ENCODE results near the gene PCDH9.

Gene PCDH9

DNA sequence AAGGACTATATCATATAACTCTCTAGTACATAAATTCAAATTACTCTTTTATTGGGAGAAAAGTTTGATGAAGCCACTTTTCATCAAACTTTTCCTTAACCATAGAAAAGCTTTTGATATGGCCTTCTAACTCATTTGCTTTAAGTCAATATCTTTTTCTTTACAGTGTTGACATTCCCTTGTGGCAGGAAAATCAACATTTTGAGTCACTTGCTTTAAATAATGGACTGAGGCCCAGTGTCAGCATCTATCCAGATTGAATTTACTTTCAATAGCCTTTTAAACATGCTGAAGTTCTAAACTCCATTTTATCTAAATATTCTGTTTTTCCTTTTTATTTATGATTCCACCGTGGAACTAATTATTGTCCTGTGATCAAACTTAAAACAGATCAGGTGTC, 62.7 kb downstream of the PCDH9 start:
- no peak overlapping the region for H2AFZ ChIP-seq (ENCODE audit: low read length, unreplicated experiment)
- H3K4me3 ChIP-seq (ENCODE audit: low read depth, low read length), result no peak overlapping the region
- no peaks in the 10 kb centered on the region for H3K27me3 ChIP-seq (ENCODE audit: insufficient read depth, low read length)
- H3K79me2 ChIP-seq (ENCODE audit: control insufficient read depth, insufficient read depth, low read length, unreplicated experiment), result no peaks in the 10 kb centered on the region
- no peaks in the 10 kb centered on the region for H3K36me3 ChIP-seq (ENCODE audit: insufficient read depth, low read length)
- no peaks in the 10 kb centered on the region for H3K4me1 ChIP-seq (ENCODE audit: control insufficient read depth, insufficient read depth, low read length, unreplicated experiment)
- H3K27ac ChIP-seq (ENCODE audit: low read depth, low read length), result no peak overlapping the region

DNA sequence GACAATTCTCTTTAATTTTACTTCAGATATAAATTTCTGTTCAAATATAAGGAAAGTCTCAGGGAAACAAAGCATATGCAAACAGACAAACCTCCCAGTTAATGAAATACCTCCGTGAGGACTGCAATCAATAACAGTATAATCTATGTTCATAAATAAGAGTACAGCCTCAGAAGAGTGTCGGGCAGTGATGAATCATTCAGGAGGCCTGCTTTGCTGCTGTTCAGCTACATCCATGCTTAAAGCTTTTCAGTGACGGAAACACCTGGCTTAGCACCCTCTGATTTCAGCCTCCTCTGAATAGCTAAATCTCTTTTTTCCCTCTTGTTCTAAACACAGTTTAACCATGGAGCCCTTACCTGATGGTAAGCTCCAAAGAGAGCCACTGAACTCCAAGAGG, 69.0 kb downstream of the PCDH9 start:
- Histone ChIP-seq H3K27me3 (ENCODE audit: insufficient read depth, low read length) (no peaks in the 10 kb centered on the region), H3K27ac (ENCODE audit: low read depth, low read length) (no peak overlapping the region), H3K4me3 (ENCODE audit: low read depth, low read length) (no peak overlapping the region), H3K36me3 (ENCODE audit: insufficient read depth, low read length) (no peaks in the 10 kb centered on the region), H3K79me2 (ENCODE audit: control insufficient read depth, insufficient read depth, low read length, unreplicated experiment) (no peaks in the 10 kb centered on the region), H2AFZ (ENCODE audit: low read length, unreplicated experiment) (no peak overlapping the region), H3K4me1 (ENCODE audit: control insufficient read depth, insufficient read depth, low read length, unreplicated experiment) (no peaks in the 10 kb centered on the region)

DNA sequence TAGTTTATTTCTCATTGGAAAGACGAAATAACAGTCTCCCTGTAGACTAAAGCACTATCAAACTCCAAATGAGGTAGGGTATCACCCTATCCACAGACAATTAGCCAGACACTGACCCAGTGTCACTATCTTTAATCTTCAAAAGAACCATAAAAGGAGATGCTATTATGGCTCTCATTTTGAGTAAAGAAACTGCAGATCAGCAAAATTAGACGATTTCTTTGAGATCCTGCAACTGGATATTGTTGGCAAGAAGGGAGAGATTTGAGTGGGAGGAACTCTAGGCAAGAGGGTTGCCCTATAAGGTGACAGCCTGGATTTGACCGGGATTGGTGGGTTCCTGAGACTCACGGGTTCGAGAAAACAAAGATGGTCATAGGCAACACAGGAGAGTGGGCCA, 71.2 kb downstream of the PCDH9 start:
- Histone ChIP-seq H3K27me3 (ENCODE audit: insufficient read depth, low read length) (no peaks in the 10 kb centered on the region), H3K27ac (ENCODE audit: low read depth, low read length) (no peak overlapping the region), H3K4me3 (ENCODE audit: low read depth, low read length) (no peak overlapping the region), H2AFZ (ENCODE audit: low read length, unreplicated experiment) (no peak overlapping the region), H3K4me1 (ENCODE audit: control insufficient read depth, insufficient read depth, low read length, unreplicated experiment) (no peaks in the 10 kb centered on the region), H3K79me2 (ENCODE audit: control insufficient read depth, insufficient read depth, low read length, unreplicated experiment) (no peaks in the 10 kb centered on the region), H3K36me3 (ENCODE audit: insufficient read depth, low read length) (no peaks in the 10 kb centered on the region)

DNA sequence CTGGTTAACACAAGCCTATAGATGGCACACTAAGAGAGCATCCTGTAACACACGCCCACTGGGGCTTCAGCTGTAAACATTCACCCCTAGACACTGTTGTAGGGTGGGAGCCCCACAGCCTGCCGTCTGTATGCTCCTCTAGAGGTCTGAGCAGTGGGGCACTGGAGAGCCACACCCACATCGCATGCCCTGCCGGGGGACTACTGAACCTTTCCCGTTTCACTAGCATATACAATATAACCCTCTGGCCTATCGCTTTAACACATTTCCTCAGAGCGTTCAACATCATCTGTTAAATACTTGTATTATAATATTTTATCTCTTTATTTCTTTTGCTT, 73.4 kb downstream of the PCDH9 start:
- Histone ChIP-seq H3K4me1 (ENCODE audit: control insufficient read depth, insufficient read depth, low read length, unreplicated experiment) (no peaks in the 10 kb centered on the region), H3K36me3 (ENCODE audit: insufficient read depth, low read length) (no peaks in the 10 kb centered on the region), H2AFZ (ENCODE audit: low read length, unreplicated experiment) (no peak overlapping the region), H3K4me3 (ENCODE audit: low read depth, low read length) (no peak overlapping the region), H3K27me3 (ENCODE audit: insufficient read depth, low read length) (no peaks in the 10 kb centered on the region), H3K79me2 (ENCODE audit: control insufficient read depth, insufficient read depth, low read length, unreplicated experiment) (no peaks in the 10 kb centered on the region), H3K27ac (ENCODE audit: low read depth, low read length) (no peak overlapping the region)

DNA sequence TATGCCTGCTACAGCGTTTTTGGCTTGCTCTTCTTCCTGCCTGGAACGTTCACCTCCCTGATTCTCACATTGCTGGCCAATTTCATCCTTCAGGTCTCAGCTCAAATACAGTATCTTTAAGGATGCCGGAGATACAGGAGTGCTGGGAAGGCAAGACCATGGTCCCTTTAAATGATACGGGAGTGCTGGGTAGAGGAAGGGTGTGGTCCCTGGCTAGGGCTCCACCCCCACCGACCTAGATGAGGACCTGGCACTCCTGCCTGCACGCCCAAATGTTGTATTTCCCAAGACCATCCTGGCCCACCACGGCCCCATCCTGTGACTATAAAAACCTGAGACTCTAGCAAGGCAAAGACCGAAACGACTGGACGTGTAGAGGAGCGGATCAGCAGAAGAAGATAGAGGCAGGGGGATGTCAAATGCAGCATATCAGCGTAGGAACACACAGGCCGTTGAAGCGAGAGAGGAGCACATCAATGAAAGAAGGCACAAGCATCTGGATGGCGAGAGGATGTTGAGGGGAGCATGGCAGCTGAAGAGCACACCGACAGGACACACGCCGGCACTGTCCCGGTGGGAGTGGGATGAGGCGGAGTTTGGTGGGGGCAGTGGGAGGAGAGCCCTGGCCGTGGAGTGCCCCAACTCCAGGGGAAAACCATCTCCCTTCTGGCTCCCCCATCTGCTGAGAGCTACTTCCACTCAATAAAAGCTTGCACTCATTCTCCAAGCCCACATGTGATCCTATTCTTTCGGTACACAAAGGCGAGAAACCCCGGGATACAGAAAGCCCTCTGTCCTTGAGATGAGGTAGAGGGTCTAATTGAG, 74.0 kb downstream of the PCDH9 start:
- no peak overlapping the region for H2AFZ ChIP-seq (ENCODE audit: low read length, unreplicated experiment)
- no peaks in the 10 kb centered on the region for H3K36me3 ChIP-seq (ENCODE audit: insufficient read depth, low read length)
- no peak overlapping the region for H3K4me3 ChIP-seq (ENCODE audit: low read depth, low read length)
- H3K4me1 ChIP-seq (ENCODE audit: control insufficient read depth, insufficient read depth, low read length, unreplicated experiment), result no peaks in the 10 kb centered on the region
- no peaks in the 10 kb centered on the region for H3K79me2 ChIP-seq (ENCODE audit: control insufficient read depth, insufficient read depth, low read length, unreplicated experiment)
- no peaks in the 10 kb centered on the region for H3K27me3 ChIP-seq (ENCODE audit: insufficient read depth, low read length)
- H3K27ac ChIP-seq (ENCODE audit: low read depth, low read length), result no peak overlapping the region

DNA sequence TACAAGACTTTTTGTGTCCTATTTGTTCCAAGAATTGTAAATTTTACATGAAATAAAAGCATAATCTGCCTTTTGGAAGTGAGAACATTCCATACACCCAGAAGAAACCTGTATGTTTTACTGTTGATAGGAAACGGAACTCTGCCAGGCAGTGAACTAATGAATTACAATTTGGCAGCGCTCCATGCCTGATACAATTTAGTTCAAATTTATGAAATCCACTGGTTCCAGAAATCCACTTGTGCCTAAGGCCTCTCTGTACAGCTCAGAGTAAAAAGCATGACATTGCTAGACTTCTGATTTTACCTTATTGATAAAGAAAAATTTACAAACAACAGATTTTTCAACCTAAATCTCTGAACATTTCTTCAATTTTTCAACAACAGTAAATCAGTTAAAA, 78.1 kb downstream of the PCDH9 start:
- Histone ChIP-seq H2AFZ (ENCODE audit: low read length, unreplicated experiment) (no peak overlapping the region), H3K4me1 (ENCODE audit: control insufficient read depth, insufficient read depth, low read length, unreplicated experiment) (peaks cover 9% of the 10 kb centered on the region), H3K79me2 (ENCODE audit: control insufficient read depth, insufficient read depth, low read length, unreplicated experiment) (no peaks in the 10 kb centered on the region), H3K27me3 (ENCODE audit: insufficient read depth, low read length) (no peaks in the 10 kb centered on the region), H3K36me3 (ENCODE audit: insufficient read depth, low read length) (no peaks in the 10 kb centered on the region), H3K4me3 (ENCODE audit: low read depth, low read length) (no peak overlapping the region), H3K27ac (ENCODE audit: low read depth, low read length) (no peak overlapping the region)

DNA sequence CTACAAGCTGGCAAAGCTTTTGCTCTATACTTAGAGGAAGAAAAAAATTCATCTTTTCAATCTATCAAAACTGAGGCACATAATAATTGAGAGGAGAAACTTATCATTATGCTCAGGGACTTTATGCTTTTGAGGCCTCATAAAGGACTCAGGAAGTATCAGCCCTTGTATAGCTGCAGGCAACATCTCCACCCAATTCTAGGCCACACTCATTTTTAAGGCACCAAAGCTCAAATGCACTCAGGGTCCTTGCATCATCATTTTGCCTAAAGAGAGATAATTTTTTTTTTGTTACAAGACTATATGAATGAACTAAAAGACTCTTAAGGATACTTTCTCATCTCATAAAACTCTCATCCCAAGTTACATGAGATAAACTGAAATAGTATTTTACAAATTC, 78.5 kb downstream of the PCDH9 start:
- Histone ChIP-seq H3K36me3 (ENCODE audit: insufficient read depth, low read length) (no peaks in the 10 kb centered on the region), H3K79me2 (ENCODE audit: control insufficient read depth, insufficient read depth, low read length, unreplicated experiment) (no peaks in the 10 kb centered on the region), H3K27me3 (ENCODE audit: insufficient read depth, low read length) (no peaks in the 10 kb centered on the region), H2AFZ (ENCODE audit: low read length, unreplicated experiment) (no peak overlapping the region), H3K4me1 (ENCODE audit: control insufficient read depth, insufficient read depth, low read length, unreplicated experiment) (peaks cover 13% of the 10 kb centered on the region), H3K27ac (ENCODE audit: low read depth, low read length) (no peak overlapping the region), H3K4me3 (ENCODE audit: low read depth, low read length) (no peak overlapping the region)

DNA sequence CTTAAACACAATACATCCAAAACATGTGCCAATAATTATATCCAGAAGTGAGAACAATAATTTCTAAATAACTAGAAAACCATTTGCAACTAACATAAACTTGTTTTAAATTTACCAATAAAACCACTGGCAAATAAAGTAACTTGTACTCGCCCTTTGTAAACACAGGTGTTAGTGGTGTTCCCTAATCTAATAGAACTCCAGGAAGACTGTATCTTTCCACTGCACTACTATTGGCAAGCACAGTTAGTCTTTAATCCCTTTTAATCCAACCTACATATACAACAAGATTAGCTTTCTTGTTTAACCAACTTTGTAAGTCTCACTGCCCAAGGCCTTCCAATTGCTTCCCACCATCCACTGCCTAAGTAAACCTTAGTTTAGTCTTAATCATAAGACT, 79.5 kb downstream of the PCDH9 start:
- Histone ChIP-seq H2AFZ (ENCODE audit: low read length, unreplicated experiment) (no peak overlapping the region), H3K4me1 (ENCODE audit: control insufficient read depth, insufficient read depth, low read length, unreplicated experiment) (peaks cover 18% of the 10 kb centered on the region), H3K27me3 (ENCODE audit: insufficient read depth, low read length) (no peaks in the 10 kb centered on the region), H3K27ac (ENCODE audit: low read depth, low read length) (no peak overlapping the region), H3K36me3 (ENCODE audit: insufficient read depth, low read length) (no peaks in the 10 kb centered on the region), H3K4me3 (ENCODE audit: low read depth, low read length) (no peak overlapping the region), H3K79me2 (ENCODE audit: control insufficient read depth, insufficient read depth, low read length, unreplicated experiment) (no peaks in the 10 kb centered on the region)

DNA sequence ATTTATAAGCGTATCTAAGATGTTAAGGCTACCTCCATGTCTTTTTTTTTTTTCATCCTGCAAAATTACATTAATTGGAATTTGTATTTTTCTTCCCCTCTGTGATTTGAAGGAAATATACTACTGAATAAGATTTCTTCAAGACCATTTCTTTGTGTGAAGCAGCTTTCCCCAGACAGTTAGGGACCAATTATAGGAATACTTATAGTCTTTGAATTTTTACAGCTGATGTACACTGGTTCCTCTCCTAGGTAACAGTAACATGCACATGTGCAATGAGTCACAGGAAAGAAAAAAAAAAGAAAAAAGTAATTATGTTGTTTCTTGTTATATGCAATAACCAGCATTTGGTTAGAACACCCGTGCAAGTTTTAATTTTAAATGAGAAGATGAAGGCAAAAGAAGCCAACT, 82.0 kb downstream of the PCDH9 start:
- no peaks in the 10 kb centered on the region for H3K36me3 ChIP-seq (ENCODE audit: insufficient read depth, low read length)
- H3K4me3 ChIP-seq (ENCODE audit: low read depth, low read length), result peak overlapping the region; percentile 62
- H3K27me3 ChIP-seq (ENCODE audit: insufficient read depth, low read length), result no peaks in the 10 kb centered on the region
- H3K27ac ChIP-seq (ENCODE audit: low read depth, low read length), result peak overlapping the region; percentile 93
- peaks cover 18% of the 10 kb centered on the region for H3K4me1 ChIP-seq (ENCODE audit: control insufficient read depth, insufficient read depth, low read length, unreplicated experiment)
- no peaks in the 10 kb centered on the region for H3K79me2 ChIP-seq (ENCODE audit: control insufficient read depth, insufficient read depth, low read length, unreplicated experiment)
- H2AFZ ChIP-seq (ENCODE audit: low read length, unreplicated experiment), result peak overlapping the region; percentile 73

DNA sequence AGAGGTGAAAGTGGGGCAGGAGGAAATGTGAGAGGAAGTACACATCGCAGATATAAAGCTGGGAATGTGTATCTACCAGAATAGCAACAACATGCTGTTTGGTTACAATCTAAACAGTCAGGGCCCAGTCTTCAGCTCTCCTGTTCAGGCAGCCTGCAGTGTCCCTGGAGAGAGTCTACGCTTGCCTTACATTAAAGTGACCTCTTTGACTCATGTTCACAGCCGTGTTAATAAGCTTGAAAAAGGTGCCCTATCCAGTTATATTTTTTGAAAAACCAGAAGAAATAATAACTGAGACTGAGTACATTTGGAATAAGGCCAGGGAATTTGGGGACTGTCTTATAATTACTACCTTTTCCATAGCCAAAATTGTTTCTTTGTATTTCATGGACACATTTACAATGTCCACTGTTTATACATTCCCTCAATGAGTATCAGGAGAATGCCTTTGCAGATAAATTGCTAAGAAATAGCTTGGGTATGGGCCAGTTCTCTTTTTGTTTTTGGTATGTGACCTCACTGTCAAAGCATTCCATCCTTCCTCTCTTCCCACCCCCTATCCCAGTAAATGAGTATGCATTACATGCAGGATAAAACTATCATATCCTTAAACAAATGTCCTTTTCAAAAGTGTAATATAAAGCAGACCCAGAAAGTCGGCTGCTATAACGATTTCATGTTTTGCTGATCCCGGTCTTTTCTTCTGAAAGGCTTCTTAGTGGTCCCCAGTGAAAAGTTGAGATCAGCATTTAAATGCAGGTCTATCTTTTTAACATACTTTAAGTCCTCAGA, 82.6 kb downstream of the PCDH9 start:
- Histone ChIP-seq H3K79me2 (ENCODE audit: control insufficient read depth, insufficient read depth, low read length, unreplicated experiment) (no peaks in the 10 kb centered on the region), H2AFZ (ENCODE audit: low read length, unreplicated experiment) (peak overlapping the region; percentile 73), H3K27me3 (ENCODE audit: insufficient read depth, low read length) (no peaks in the 10 kb centered on the region), H3K27ac (ENCODE audit: low read depth, low read length) (peak overlapping the region; percentile 93), H3K4me3 (ENCODE audit: low read depth, low read length) (peak overlapping the region; percentile 62), H3K4me1 (ENCODE audit: control insufficient read depth, insufficient read depth, low read length, unreplicated experiment) (peaks cover 18% of the 10 kb centered on the region), H3K36me3 (ENCODE audit: insufficient read depth, low read length) (no peaks in the 10 kb centered on the region)
